ENCODE data around the gene SSC5D.
A peak's percentile ranks its signal among the peaks of the same experiment; 100 is the strongest.

Gene SSC5D

DNA sequence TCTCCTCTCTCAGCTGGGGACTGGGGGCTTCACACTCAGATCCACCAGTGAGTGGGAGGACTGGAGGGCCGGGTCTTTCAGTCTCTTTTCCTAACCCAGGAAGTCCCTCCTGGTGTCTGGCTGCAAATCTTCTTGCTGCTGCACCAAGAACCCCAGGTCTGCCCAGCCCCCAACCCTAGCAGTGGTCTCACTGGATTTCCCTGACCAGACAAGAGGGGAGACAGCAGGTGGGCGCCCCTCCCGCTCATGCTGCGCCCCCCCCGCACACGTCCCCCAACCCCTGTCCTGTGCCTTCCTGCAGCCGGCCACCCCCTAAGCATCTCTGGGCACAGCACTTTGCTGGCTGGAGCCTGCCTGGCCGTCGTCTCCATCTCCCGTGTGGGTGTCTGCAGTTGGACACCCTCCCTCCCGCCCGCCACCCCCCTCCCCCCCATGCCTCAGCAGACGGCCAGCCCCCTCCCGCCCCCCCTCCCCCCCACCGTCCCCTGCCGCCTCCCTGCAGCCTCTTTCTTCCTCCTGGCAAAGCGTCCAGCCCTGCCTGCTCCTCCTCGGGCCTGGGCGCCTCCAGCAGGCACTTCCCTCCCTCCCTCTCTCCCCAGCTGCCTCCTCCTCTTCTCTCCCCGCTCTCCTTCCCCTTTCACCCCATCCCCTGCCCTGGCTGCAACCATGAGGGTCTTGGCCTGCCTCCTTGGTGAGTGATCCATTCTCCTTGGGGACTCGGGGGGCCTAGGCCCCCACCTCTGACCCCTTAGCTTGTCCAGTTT lies at the start of gene SSC5D:
Gene SSC5D (plus strand): TSS at position 513 of the 764 bp plus-strand sequence. CDS start 154 bp downstream, at position 667.
- Histone ChIP-seq H3K4me1 (ENCODE audit: control insufficient read depth in 5 of 5, insufficient read depth in 5 of 5, low read length in 5 of 5) (peaks cover 5 to 68% (median 51%) of the 10 kb centered on the region in 5 donors), H3K4me3 (ENCODE audit: low read depth in 1 of 5, low read length in 5 of 5) (peak within 1 kb of the TSS in 2 of 5 donors; percentile 4), H3K27ac (ENCODE audit: low read depth, low read length) (peak within 1 kb of the TSS; percentile 74), H3K9ac (ENCODE audit: low read length in 5 of 5) (peak within 1 kb of the TSS in 1 of 5 donors; percentile 57), H3K27me3 (ENCODE audit: control insufficient read depth in 5 of 5, insufficient read depth in 4 of 5, low read length in 5 of 5) (peaks cover 5 to 46% (median 42%) of the 10 kb centered on the region in 5 donors), H3K36me3 (ENCODE audit: control insufficient read depth in 5 of 5, insufficient read depth in 5 of 5, low read length in 5 of 5) (peaks cover 0 to 9% (median 4%) of the 10 kb centered on the region in 5 donors), H3K9me3 (ENCODE audit: control insufficient read depth in 5 of 5, low read length in 5 of 5) (no peaks in the 10 kb centered on the region)

DNA sequence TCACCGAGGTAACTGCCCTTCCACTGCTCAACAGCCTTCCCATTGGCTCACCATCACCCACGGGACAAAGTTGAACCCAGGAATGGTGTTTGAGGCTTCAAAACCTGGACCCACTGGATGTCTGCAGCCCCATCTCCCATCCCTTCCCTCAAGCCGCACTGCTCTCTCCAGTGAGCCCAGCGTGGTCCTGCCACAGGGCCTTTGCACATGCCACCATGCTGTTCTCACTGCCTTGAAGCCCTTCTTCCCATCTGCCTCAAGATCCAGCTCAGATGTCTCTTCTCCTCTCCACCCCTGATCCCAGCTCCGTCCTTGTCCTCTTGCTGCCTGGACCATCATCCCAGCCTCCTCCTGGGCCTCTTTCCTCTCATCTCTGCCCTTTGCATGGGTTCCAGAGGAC lies 49.2 kb upstream of the SSC5D start:
- Histone ChIP-seq H3K4me1 (ENCODE audit: control insufficient read depth in 5 of 5, insufficient read depth in 5 of 5, low read length in 5 of 5) (peaks cover 0 to 20% (median 6%) of the 10 kb centered on the region in 5 donors), H3K36me3 (ENCODE audit: control insufficient read depth in 5 of 5, insufficient read depth in 5 of 5, low read length in 5 of 5) (no peaks in the 10 kb centered on the region), H3K9ac (ENCODE audit: low read length in 5 of 5) (no peak overlapping the region), H3K27me3 (ENCODE audit: control insufficient read depth in 5 of 5, insufficient read depth in 4 of 5, low read length in 5 of 5) (peaks cover 32 to 62% (median 55%) of the 10 kb centered on the region in 5 donors), H3K27ac (ENCODE audit: low read depth, low read length) (no peak overlapping the region), H3K4me3 (ENCODE audit: low read depth in 1 of 5, low read length in 5 of 5) (no peak overlapping the region), H3K9me3 (ENCODE audit: control insufficient read depth in 5 of 5, low read length in 5 of 5) (peaks cover 0 to 4% (median 0%) of the 10 kb centered on the region in 5 donors)

DNA sequence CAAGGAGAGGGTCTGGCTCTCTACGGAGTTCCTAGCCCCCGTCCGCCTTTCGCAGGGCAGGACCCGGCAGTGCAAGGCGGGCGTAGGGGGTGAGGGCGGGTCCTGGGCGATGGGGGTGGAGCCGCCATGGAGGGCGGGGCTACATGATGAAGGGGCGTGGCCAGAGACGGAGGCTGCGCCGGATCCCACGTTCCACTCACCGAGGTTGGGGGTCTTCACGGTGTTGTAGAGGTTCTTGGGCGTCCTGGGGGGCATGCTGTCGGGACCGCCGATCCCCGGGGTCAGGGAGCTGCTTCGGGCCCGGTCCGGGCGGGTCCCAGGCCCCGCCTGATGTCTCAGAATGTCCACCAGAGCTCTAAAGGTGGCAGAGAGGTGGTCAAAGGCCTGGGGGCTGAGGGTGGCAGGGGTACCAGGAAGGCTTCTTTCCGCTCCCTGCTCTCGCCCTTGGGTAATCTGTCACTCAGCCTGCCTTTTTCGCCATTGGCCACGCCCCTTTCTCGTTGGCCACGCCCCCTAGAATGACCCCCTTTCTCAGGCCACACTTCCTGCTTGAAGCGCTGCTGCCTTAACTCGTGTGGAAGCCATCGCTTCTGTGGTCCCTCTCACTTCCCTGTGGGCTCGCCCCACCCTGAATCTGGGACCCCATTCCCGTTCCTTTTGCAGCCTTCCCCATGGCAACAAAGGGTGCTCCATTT lies 47.7 kb upstream of the SSC5D start:
- Histone ChIP-seq H3K27me3 (ENCODE audit: control insufficient read depth in 5 of 5, insufficient read depth in 4 of 5, low read length in 5 of 5) (peaks cover 38 to 73% (median 63%) of the 10 kb centered on the region in 5 donors), H3K4me3 (ENCODE audit: low read depth in 1 of 5, low read length in 5 of 5) (no peak overlapping the region), H3K36me3 (ENCODE audit: control insufficient read depth in 5 of 5, insufficient read depth in 5 of 5, low read length in 5 of 5) (no peaks in the 10 kb centered on the region), H3K9ac (ENCODE audit: low read length in 5 of 5) (no peak overlapping the region), H3K4me1 (ENCODE audit: control insufficient read depth in 5 of 5, insufficient read depth in 5 of 5, low read length in 5 of 5) (peaks cover 0 to 20% (median 6%) of the 10 kb centered on the region in 5 donors), H3K9me3 (ENCODE audit: control insufficient read depth in 5 of 5, low read length in 5 of 5) (peaks cover 0 to 4% (median 0%) of the 10 kb centered on the region in 5 donors), H3K27ac (ENCODE audit: low read depth, low read length) (no peak overlapping the region)

DNA sequence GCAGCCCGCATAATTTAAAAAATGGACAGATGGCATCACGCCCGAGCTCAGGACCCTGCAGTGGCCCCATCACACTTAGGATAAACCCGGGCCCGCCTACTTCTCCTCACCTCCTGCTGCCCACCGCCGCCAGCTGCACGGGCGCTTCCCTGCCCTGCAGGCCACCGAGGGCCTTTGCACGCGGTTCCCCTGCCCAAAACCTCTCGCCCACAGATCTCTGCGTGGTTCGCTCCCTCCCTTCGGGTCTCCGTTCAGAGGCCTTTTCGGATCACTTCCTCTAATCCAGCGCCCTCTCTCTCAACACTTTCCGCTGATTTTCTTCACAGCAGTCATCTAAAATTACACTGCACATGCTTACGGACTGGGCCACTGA lies 46.9 kb upstream of the SSC5D start:
- H3K4me1 ChIP-seq (ENCODE audit: control insufficient read depth in 5 of 5, insufficient read depth in 5 of 5, low read length in 5 of 5) = peaks cover 0 to 20% (median 6%) of the 10 kb centered on the region in 5 donors
- H3K36me3 ChIP-seq (ENCODE audit: control insufficient read depth in 5 of 5, insufficient read depth in 5 of 5, low read length in 5 of 5) = no peaks in the 10 kb centered on the region
- no peak overlapping the region for H3K4me3 ChIP-seq (ENCODE audit: low read depth in 1 of 5, low read length in 5 of 5)
- no peak overlapping the region for H3K27ac ChIP-seq (ENCODE audit: low read depth, low read length)
- H3K9ac ChIP-seq (ENCODE audit: low read length in 5 of 5) = no peak overlapping the region
- peaks cover 0 to 4% (median 0%) of the 10 kb centered on the region in 5 donors for H3K9me3 ChIP-seq (ENCODE audit: control insufficient read depth in 5 of 5, low read length in 5 of 5)
- H3K27me3 ChIP-seq (ENCODE audit: control insufficient read depth in 5 of 5, insufficient read depth in 4 of 5, low read length in 5 of 5) = peaks cover 38 to 73% (median 63%) of the 10 kb centered on the region in 5 donors

DNA sequence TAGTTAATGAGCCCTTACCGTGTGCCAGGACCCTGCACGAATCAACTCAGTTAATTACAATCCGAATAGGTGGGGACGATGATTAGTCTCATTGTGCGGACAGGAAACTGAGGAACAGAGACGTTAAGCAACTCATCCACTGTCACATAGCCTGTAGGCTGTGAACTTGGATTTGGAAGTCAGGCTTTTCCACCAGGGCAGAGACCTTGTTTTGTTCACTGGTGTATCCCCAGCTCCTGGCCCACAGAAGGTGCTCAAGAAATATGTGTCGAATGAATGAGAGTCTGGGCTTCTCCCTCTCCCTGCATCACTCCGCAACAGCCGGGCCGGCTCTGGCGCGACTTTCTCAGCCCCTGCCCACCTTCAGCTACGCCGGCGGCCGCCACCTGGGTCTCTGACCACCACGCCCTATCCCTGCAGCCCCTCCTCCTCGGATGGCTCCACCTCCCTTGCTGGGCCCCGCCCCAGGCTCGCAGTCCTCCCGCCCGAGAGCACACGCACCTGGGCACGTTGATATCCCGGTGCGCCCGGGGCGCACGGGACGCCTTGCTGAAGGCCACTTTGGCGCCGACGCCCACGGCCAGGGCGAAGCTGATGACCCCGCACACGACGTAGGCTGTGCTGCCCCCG lies 46.4 kb upstream of the SSC5D start:
- Histone ChIP-seq H3K4me1 (ENCODE audit: control insufficient read depth in 5 of 5, insufficient read depth in 5 of 5, low read length in 5 of 5) (peaks cover 0 to 20% (median 6%) of the 10 kb centered on the region in 5 donors), H3K27me3 (ENCODE audit: control insufficient read depth in 5 of 5, insufficient read depth in 4 of 5, low read length in 5 of 5) (peaks cover 38 to 72% (median 63%) of the 10 kb centered on the region in 5 donors), H3K27ac (ENCODE audit: low read depth, low read length) (no peak overlapping the region), H3K4me3 (ENCODE audit: low read depth in 1 of 5, low read length in 5 of 5) (no peak overlapping the region), H3K9ac (ENCODE audit: low read length in 5 of 5) (no peak overlapping the region), H3K36me3 (ENCODE audit: control insufficient read depth in 5 of 5, insufficient read depth in 5 of 5, low read length in 5 of 5) (no peaks in the 10 kb centered on the region), H3K9me3 (ENCODE audit: control insufficient read depth in 5 of 5, low read length in 5 of 5) (peaks cover 0 to 4% (median 0%) of the 10 kb centered on the region in 5 donors)

DNA sequence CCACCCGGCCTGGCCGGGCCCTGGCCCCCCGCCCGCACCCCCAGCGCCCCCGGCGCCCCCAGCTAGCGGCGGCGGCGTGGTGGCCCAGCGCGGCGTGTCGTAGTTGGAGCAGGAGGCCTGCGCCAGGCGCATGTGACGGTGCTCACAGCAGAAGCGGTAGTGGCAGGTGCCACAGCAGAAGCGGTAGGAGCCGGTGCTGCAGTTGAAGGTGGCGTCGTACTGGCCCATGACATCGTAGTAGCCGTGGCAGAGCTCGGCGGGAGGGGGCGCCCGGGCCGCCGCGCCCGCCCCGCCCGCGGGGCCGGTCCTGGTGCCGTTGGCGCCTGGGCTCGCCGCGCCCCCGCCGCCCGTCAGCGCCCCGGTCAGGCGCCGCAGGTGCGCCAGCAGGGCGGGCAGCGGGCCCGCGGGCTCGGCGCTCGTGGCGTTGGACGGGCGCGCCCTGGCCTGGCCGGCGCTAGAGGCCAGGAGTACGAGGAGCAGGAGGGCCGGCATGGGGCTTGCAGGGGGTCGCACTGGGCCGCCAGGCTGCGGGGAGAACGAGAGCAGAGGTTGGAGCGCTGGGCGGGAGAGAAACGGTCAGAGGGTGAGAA lies 45.8 kb upstream of the SSC5D start:
- Histone ChIP-seq H3K36me3 (ENCODE audit: control insufficient read depth in 5 of 5, insufficient read depth in 5 of 5, low read length in 5 of 5) (no peaks in the 10 kb centered on the region), H3K9ac (ENCODE audit: low read length in 5 of 5) (no peak overlapping the region), H3K9me3 (ENCODE audit: control insufficient read depth in 5 of 5, low read length in 5 of 5) (peaks cover 0 to 4% (median 0%) of the 10 kb centered on the region in 5 donors), H3K27me3 (ENCODE audit: control insufficient read depth in 5 of 5, insufficient read depth in 4 of 5, low read length in 5 of 5) (peaks cover 38 to 75% (median 65%) of the 10 kb centered on the region in 5 donors), H3K4me1 (ENCODE audit: control insufficient read depth in 5 of 5, insufficient read depth in 5 of 5, low read length in 5 of 5) (peaks cover 0 to 20% (median 6%) of the 10 kb centered on the region in 5 donors), H3K27ac (ENCODE audit: low read depth, low read length) (no peak overlapping the region), H3K4me3 (ENCODE audit: low read depth in 1 of 5, low read length in 5 of 5) (no peak overlapping the region)

DNA sequence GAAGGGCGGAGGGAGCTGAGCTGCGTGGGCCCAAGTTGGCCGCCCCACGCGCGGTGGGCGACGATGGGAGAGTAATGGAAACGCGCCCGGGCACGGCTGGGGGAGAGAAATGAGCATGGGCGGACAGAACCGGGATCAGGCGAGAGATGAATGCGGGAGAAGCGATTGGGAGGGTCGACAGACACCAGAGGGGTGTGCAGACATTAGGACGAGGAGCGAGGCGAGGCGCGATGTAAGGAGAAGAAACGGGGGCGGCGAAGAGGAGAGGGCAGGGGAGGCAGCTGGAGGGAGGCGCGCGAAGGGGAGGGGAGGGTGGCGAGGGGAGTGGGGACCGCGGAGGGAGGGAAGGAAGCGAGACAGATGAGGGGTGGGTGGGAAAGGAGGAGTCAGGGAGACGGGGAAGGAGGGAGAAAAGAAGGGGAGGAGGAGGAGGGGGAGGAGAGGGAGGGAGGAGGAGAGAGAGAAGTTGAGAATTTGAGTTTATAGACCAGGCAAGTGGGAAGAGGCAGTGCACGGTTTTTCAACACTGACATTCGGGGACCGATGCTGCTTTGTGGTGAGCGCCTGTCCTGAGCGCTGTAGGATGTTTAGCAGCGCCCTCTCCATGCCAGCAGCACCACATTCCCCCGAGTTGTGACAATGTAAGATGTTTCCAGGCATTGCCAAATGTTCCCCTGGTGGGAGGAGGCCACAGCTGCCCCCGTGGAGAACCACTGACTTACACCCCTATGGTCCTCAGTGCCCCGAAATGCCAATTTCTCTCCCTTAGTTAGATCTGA lies 45.0 kb upstream of the SSC5D start, which contains the start of gene SHISA7:
Gene SHISA7 (minus strand): TSS at position 256 of the 779 bp plus-strand sequence. CDS start 437 bp downstream, outside the sequence.
- Histone ChIP-seq H3K9me3 (ENCODE audit: control insufficient read depth in 5 of 5, low read length in 5 of 5) (peaks cover 0 to 4% (median 0%) of the 10 kb centered on the region in 5 donors), H3K27me3 (ENCODE audit: control insufficient read depth in 5 of 5, insufficient read depth in 4 of 5, low read length in 5 of 5) (peaks cover 38 to 71% (median 67%) of the 10 kb centered on the region in 5 donors), H3K4me1 (ENCODE audit: control insufficient read depth in 5 of 5, insufficient read depth in 5 of 5, low read length in 5 of 5) (peaks cover 0 to 20% (median 6%) of the 10 kb centered on the region in 5 donors), H3K4me3 (ENCODE audit: low read depth in 1 of 5, low read length in 5 of 5) (no peak within 1 kb of the TSS), H3K27ac (ENCODE audit: low read depth, low read length) (no peak within 1 kb of the TSS), H3K36me3 (ENCODE audit: control insufficient read depth in 5 of 5, insufficient read depth in 5 of 5, low read length in 5 of 5) (no peaks in the 10 kb centered on the region), H3K9ac (ENCODE audit: low read length in 5 of 5) (no peak within 1 kb of the TSS)

DNA sequence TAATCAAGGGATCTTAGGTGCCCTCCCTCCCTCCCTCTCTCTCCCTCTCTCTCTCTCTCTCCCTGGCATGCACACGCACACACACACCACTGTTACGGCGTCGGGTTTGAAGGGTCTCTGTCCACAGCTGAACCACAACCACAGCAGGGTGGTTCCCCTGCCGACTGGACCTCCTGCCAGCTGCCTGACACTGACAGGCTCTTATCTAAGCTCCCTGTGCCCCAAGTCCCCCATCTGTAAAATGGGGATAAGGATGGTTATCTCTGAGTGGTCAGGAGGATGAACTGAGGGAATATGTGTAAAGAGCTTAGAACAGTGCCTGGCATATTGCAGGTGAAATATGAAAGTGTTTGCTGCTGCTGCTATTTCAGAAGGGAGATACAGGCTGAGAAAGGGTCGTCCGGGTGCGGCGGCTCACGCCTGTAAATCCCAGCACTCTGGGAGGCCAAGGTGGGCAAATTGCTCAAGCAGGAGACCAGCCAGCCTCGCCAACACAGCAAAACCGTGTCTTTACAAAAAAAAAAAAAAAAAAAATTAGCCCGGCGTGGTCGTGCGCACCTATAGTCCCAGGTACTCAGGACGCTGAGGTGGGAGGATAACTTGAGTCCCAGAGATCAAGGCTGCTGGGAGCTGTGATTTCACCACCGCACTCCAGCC lies 44.3 kb upstream of the SSC5D start:
- peaks cover 0 to 20% (median 6%) of the 10 kb centered on the region in 5 donors for H3K4me1 ChIP-seq (ENCODE audit: control insufficient read depth in 5 of 5, insufficient read depth in 5 of 5, low read length in 5 of 5)
- H3K9ac ChIP-seq (ENCODE audit: low read length in 5 of 5) = no peak overlapping the region
- peaks cover 36 to 65% (median 63%) of the 10 kb centered on the region in 5 donors for H3K27me3 ChIP-seq (ENCODE audit: control insufficient read depth in 5 of 5, insufficient read depth in 4 of 5, low read length in 5 of 5)
- no peak overlapping the region for H3K4me3 ChIP-seq (ENCODE audit: low read depth in 1 of 5, low read length in 5 of 5)
- no peak overlapping the region for H3K27ac ChIP-seq (ENCODE audit: low read depth, low read length)
- no peaks in the 10 kb centered on the region for H3K36me3 ChIP-seq (ENCODE audit: control insufficient read depth in 5 of 5, insufficient read depth in 5 of 5, low read length in 5 of 5)
- peaks cover 0 to 2% (median 0%) of the 10 kb centered on the region in 5 donors for H3K9me3 ChIP-seq (ENCODE audit: control insufficient read depth in 5 of 5, low read length in 5 of 5)
